HG03039 (cell line): Measurements from ENCODE around the gene RRP12.

ENCODE experiments used
- ATAC-seq: cut with Tn5 transposase; IDR thresholded peaks from one replicate; pipeline ENCODE4 v1.9.1; 2021; ENCODE audit warnings: mild to moderate bottlenecking, moderate library complexity; ENCODE audit not compliant: unreplicated experiment

RRP12 gene

GRCh38 chr10:97319671-97320479 is 81.3 kb downstream of the RRP12 start:
- ATAC-seq, result peak; percentile 14

DNA sequence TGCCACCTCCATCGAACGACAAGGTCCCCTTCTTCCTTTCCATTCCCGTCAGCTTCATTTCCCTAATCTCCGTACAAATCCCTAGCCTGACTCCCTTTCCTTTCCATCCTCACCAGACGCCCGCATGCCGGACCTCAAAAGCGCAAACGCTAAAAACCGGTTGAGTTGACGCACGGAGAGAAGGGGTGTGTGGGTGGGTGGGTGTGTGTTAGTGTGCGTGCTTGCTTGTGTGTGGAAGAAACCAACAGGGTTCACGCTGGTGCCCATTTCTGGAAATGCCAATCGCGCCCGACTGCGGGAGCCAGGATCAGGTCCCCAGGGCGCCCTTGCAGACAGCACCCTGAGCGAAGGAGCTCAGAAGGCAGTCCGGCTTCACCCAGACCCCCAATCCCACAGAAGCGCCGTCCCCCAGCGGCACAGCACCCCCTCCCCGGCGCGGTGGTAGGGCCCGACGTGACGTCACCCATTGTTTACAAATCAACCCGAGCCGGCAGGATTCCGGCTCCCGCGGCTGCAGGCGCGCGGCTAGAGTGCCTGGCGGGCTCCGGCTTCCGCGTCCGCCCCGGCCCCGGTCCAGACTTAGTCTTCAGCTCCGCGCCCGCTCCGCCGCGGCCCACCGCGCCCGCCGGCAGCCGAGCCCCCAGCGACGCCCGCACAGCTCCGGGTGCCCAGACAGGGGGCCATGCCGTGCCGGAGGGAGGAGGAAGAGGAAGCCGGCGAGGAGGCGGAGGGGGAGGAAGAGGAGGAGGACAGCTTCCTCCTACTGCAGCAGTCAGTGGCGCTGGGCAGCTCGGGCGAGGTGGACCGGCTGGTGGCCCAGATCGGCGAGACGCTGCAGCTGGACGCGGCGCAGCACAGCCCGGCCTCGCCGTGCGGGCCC is 82.1 kb downstream of the RRP12 start, which contains the start of gene FRAT1:
Gene FRAT1 (plus strand): TSS at position 500 of the 880 bp plus-strand sequence. CDS start 183 bp downstream, at position 683.
- ATAC-seq, result peak; percentile 66

GRCh38 chr10:97314671-97315070 is 86.5 kb downstream of the RRP12 start:
- no peak for ATAC-seq

DNA sequence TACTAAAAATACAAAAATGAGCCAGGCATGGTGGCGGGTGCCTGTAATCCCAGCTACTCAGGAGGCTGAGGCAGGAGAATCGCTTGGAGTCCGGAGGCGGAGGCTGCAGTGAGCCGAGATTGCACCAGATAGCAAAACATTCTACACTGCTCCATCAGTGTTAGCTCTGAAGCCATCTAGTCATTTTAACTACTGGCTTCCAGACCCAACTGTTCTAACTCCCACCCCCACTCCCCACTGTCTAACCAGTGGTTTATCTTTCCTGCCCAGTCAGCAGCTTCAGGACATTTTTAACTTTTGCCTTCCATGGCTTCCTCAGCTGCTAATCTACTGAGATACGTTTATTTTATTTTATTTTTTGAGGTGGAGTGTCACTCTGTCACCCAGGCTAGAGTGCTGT is 88.2 kb downstream of the RRP12 start:
- ATAC-seq, result no peak

- no peak for ATAC-seq
Measured at GRCh38 chr10:97311111-97311626, 90.0 kb downstream of the RRP12 start.

- ATAC-seq, result no peak
Measured at GRCh38 chr10:97307866-97308780, 93.0 kb downstream of the RRP12 start.

DNA sequence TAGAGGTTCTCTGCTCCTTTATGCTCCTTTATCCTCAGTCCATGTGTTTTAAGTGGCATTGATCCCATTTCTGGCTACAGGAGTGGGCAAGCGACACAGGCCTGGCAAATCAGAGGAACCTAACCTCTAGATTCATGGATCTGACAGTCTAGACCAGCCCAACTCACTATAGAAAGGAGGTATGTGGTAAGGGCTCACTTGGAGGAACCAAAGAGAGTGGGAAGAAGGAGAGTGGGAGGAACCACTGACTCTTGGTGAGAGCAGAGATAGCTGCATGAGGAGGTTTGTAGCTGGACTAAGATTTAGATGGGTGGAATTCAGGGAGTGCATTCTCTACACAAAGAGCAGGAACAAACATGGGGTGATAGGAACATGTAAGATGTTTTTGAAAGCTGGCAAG is 93.7 kb downstream of the RRP12 start:
- ATAC-seq, result no peak
